ENCODE data around the gene RBM6.

Gene RBM6

GRCh38 chr3:50095352-50095998 is 155.5 kb downstream of the RBM6 start:
- DNase-seq: no peak

GRCh38 chr3:50100386-50100785 is 160.4 kb downstream of the RBM6 start:
- DNase-seq: no peak

GRCh38 chr3:50100956-50101845 is 161.3 kb downstream of the RBM6 start:
- no peak for DNase-seq

- DNase-seq: no peak
Measured at GRCh38 chr3:50102558-50102957, 162.6 kb downstream of the RBM6 start.

- no peak for DNase-seq
Measured at GRCh38 chr3:50111757-50112156, 171.8 kb downstream of the RBM6 start.

- no peak for DNase-seq
Measured at GRCh38 chr3:50112462-50112861, 172.5 kb downstream of the RBM6 start.

GRCh38 chr3:50117120-50117519 is 177.2 kb downstream of the RBM6 start:
- DNase-seq: no peak

GRCh38 chr3:50118237-50118636 is 178.3 kb downstream of the RBM6 start:
- DNase-seq: no peak

- DNase-seq: no peak
Measured at GRCh38 chr3:50119786-50120185, 179.8 kb downstream of the RBM6 start.

GRCh38 chr3:50120364-50121071 is 180.6 kb downstream of the RBM6 start:
- DNase-seq: no peak

- DNase-seq: peak; percentile 75
Measured at GRCh38 chr3:50121072-50122032, 181.4 kb downstream of the RBM6 start.

- DNase-seq: no peak
Measured at GRCh38 chr3:50122071-50122470, 182.1 kb downstream of the RBM6 start.

GRCh38 chr3:50122661-50123391 is 182.9 kb downstream of the RBM6 start:
- no peak for DNase-seq

GRCh38 chr3:50123394-50124051 is 183.6 kb downstream of the RBM6 start:
- no peak for DNase-seq

GRCh38 chr3:50124052-50124799 is 184.3 kb downstream of the RBM6 start:
- DNase-seq: no peak

- no peak for DNase-seq
Measured at GRCh38 chr3:50124800-50125178, 184.8 kb downstream of the RBM6 start.

- DNase-seq: no peak
Measured at GRCh38 chr3:50125541-50126286, 185.8 kb downstream of the RBM6 start.

GRCh38 chr3:50126287-50127211 is 186.6 kb downstream of the RBM6 start:
- no peak for DNase-seq

Measured in activated CD4-positive, alpha-beta T cell treated with anti-CD3 and anti-CD28 coated beads, Interleukin-2, amount 50 U/mL, for 16 hours (primary cell).